ENCODE measurements around the gene SHF.

SHF gene

DNA sequence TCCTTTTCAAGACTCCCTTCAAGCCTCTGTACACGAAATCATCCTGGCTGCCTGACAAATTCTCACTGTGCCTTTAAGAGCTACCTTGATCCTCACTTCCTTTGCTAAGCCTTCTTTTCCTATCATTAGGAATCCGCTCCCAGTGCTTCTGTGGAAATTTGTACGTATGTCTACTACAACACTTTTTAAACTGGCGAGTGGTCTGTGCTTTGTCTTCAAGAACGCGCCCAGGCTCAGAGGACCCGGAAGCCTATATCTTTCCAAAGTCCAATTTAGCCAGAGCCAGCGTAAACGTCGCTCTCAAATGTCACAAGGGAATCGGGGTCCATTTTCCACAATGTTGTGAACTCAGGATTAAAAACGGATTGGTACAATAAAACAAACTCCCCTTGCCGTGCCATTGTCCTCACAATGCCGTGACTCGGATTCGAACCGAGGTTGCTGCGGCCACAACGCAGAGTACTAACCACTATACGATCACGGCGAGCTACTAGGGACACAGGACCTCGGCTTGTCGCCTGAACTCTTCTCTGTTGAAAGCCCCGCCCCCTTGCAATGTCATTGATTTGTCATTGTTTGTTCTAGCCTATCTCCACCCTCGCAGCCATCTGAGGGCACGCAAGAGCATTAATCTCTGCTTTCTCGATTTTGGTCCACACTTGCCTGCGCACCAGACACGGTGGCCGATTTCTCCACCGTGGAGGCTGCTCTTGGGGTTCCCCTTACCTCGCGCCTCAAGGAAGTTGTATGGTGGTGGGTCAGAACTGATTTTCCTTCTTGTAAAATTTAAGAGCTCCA is 12.4 kb upstream of the SHF start:
- ChIA-PET POLR2A (interaction anchor here (0.6 to 2.3 kb wide), 10 partner anchors 11 to 202 kb away, joined by 3 to 14 read pairs (median 6); partner anchors contain the start of gene SHF), CTCF (interaction anchor here (0.7 to 1.3 kb wide), 7 partner anchors 24 to 229 kb away, joined by 3 to 9 read pairs (median 3); no protein-coding TSS in a partner anchor)
- Histone ChIP-seq H3K4me3 (ENCODE audit: low read depth, low read length) (peak overlapping the region; percentile 90), H3K4me1 (ENCODE audit: control insufficient read depth, insufficient read depth, low read length) (no peaks in the 10 kb centered on the region), H3K9me3 (ENCODE audit: control insufficient read depth, insufficient read depth, low read depth, low read length) (no peaks in the 10 kb centered on the region), H3K27ac (ENCODE audit: extremely low read depth, low read depth, low read length) (peak overlapping the region; percentile 56), H3K36me3 (ENCODE audit: control insufficient read depth in 2 of 2, insufficient read depth in 1 of 2, low read length in 2 of 2) (no peaks in the 10 kb centered on the region)
- TF ChIP-seq ZNF660 (tag by site-specific recombination; IDR thresholded peaks at IDR 0.05) (peak; percentile 95), SALL2 (tag by site-specific recombination; IDR thresholded peaks at IDR 0.05; ENCODE audit: borderline replicate concordance) (no peak), KLF8 (tag by site-specific recombination; IDR thresholded peaks at IDR 0.05) (peak; percentile 84), MYNN (tag by site-specific recombination; IDR thresholded peaks at IDR 0.05; ENCODE audit: borderline replicate concordance) (no peak), ZNF112 (tag by site-specific recombination; IDR thresholded peaks at IDR 0.05) (no peak), GLI4 (tag by site-specific recombination; IDR thresholded peaks at IDR 0.05) (0 out of 2 replicates have a peak, but pooled peaks have one; percentile 67), ZNF747 (tag by site-specific recombination; IDR thresholded peaks at IDR 0.05) (no peak), ZNF169 (tag by site-specific recombination; IDR thresholded peaks at IDR 0.05) (no peak), ZNF777 (tag by site-specific recombination; IDR thresholded peaks at IDR 0.05; ENCODE audit: borderline replicate concordance) (no peak), ZNF23 (tag by site-specific recombination; IDR thresholded peaks at IDR 0.05; ENCODE audit: borderline replicate concordance) (no peak), ZNF513 (tag by site-specific recombination; IDR thresholded peaks at IDR 0.05) (no peak), ZNF311 (tag by site-specific recombination; IDR thresholded peaks at IDR 0.05; ENCODE audit: borderline replicate concordance) (no peak), ZNF138 (tag by site-specific recombination; IDR thresholded peaks at IDR 0.05; ENCODE audit: borderline replicate concordance) (no peak), KLF7 (tag by site-specific recombination; IDR thresholded peaks at IDR 0.05; ENCODE audit: borderline replicate concordance) (peak; percentile 77; the same call in 1 of the 2 replicates), ZBTB17 (tag by site-specific recombination; IDR thresholded peaks at IDR 0.05) (peak; percentile 89), ZNF561 (tag by site-specific recombination; IDR thresholded peaks at IDR 0.05; ENCODE audit: borderline replicate concordance) (no peak), ZNF140 (tag by site-specific recombination; IDR thresholded peaks at IDR 0.05) (no peak), ZNF184 (tag by site-specific recombination; IDR thresholded peaks at IDR 0.05) (peak; percentile 34; the same call in 1 of the 2 replicates), ZNF624 (tag by site-specific recombination; IDR thresholded peaks at IDR 0.05) (no peak), ZNF623 (tag by site-specific recombination; IDR thresholded peaks at IDR 0.05) (0 out of 2 replicates have a peak, but pooled peaks have one; percentile 12), ZNF324 (tag by site-specific recombination; IDR thresholded peaks at IDR 0.05) (peak; percentile 68), SCRT1 (tag by site-specific recombination; IDR thresholded peaks at IDR 0.05; ENCODE audit: borderline replicate concordance) (no peak), MZF1 (tag by site-specific recombination; IDR thresholded peaks at IDR 0.05; ENCODE audit: borderline replicate concordance) (peak; percentile 82; the same call in 1 of the 2 replicates), ZBTB26 (tag by site-specific recombination; optimal IDR thresholded peaks at IDR 0.05) (peak; percentile 28), ZNF426 (tag by site-specific recombination; IDR thresholded peaks at IDR 0.05) (no peak), ZNF658 (tag by site-specific recombination; IDR thresholded peaks at IDR 0.05) (no peak)
- TF ChIP-seq, protein P1, sequence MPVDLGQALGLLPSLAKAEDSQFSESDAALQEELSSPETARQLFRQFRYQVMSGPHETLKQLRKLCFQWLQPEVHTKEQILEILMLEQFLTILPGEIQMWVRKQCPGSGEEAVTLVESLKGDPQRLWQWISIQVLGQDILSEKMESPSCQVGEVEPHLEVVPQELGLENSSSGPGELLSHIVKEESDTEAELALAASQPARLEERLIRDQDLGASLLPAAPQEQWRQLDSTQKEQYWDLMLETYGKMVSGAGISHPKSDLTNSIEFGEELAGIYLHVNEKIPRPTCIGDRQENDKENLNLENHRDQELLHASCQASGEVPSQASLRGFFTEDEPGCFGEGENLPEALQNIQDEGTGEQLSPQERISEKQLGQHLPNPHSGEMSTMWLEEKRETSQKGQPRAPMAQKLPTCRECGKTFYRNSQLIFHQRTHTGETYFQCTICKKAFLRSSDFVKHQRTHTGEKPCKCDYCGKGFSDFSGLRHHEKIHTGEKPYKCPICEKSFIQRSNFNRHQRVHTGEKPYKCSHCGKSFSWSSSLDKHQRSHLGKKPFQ (tag by site-specific recombination; IDR thresholded peaks at IDR 0.05), result no peak
- TF ChIP-seq, protein P2, sequence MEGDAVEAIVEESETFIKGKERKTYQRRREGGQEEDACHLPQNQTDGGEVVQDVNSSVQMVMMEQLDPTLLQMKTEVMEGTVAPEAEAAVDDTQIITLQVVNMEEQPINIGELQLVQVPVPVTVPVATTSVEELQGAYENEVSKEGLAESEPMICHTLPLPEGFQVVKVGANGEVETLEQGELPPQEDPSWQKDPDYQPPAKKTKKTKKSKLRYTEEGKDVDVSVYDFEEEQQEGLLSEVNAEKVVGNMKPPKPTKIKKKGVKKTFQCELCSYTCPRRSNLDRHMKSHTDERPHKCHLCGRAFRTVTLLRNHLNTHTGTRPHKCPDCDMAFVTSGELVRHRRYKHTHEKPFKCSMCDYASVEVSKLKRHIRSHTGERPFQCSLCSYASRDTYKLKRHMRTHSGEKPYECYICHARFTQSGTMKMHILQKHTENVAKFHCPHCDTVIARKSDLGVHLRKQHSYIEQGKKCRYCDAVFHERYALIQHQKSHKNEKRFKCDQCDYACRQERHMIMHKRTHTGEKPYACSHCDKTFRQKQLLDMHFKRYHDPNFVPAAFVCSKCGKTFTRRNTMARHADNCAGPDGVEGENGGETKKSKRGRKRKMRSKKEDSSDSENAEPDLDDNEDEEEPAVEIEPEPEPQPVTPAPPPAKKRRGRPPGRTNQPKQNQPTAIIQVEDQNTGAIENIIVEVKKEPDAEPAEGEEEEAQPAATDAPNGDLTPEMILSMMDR (tag by site-specific recombination; IDR thresholded peaks at IDR 0.05), result no peak; the same call in 1 of the 2 replicates
- TF ChIP-seq, protein P3, sequence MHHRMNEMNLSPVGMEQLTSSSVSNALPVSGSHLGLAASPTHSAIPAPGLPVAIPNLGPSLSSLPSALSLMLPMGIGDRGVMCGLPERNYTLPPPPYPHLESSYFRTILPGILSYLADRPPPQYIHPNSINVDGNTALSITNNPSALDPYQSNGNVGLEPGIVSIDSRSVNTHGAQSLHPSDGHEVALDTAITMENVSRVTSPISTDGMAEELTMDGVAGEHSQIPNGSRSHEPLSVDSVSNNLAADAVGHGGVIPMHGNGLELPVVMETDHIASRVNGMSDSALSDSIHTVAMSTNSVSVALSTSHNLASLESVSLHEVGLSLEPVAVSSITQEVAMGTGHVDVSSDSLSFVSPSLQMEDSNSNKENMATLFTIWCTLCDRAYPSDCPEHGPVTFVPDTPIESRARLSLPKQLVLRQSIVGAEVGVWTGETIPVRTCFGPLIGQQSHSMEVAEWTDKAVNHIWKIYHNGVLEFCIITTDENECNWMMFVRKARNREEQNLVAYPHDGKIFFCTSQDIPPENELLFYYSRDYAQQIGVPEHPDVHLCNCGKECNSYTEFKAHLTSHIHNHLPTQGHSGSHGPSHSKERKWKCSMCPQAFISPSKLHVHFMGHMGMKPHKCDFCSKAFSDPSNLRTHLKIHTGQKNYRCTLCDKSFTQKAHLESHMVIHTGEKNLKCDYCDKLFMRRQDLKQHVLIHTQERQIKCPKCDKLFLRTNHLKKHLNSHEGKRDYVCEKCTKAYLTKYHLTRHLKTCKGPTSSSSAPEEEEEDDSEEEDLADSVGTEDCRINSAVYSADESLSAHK (tag by site-specific recombination; IDR thresholded peaks at IDR 0.05), result peak; percentile 58; the same call in 1 of the 2 replicates
